Adrenal gland (tissue), 19 donors: Measurements from ENCODE around the gene VENTX. TPM values are rescaled to one million over a fixed set of nuclear protein-coding genes. Genes with fewer than 3 reads are reported as not detected.

Experiments
- DNase-seq, 7 donors: peaks; one replicate each; pipeline ENCODE4 v3.0.0-alpha.2; 2019 to 2020
- H3K27ac ChIP-seq, 5 donors: fragments of 200-600 bp; sonication (generic) in 4 of 5; 1 replicate in 3 of 5; 2 replicates in 2 of 5; pipeline versions ENCODE4 v1.5.1 to v1.8.0; 2016 to 2020; ENCODE audit warnings: mild to moderate bottlenecking in 1 of 5
- H3K27me3 ChIP-seq: fragments of 200-600 bp; 2 replicates; pipeline ENCODE4 v1.8.0; 2021
- H3K36me3 ChIP-seq, 2 donors: fragments of 200-600 bp; replicated peaks in 1 of 2; 1 replicate in 1 of 2; 2 replicates in 1 of 2; pipeline versions ENCODE4 v1.5.1 to v1.8.0; 2018 to 2022
- H3K4me1 ChIP-seq, 2 donors: fragments of 200-600 bp; replicated peaks in 1 of 2; 1 replicate in 1 of 2; 2 replicates in 1 of 2; pipeline versions ENCODE4 v1.5.1 to v1.8.0; 2018 to 2021
- H3K4me3 ChIP-seq, 4 donors: fragments of 200-600 bp; sonication (generic) in 3 of 4; one replicate each; pipeline ENCODE4 v1.5.1; 2016 to 2018
- H3K9me3 ChIP-seq, 3 donors: fragments of 200-600 bp; sonication (generic) in 1 of 3; replicated peaks in 1 of 3; 1 replicate in 2 of 3; 2 replicates in 1 of 3; pipeline versions ENCODE4 v1.5.1 to v1.8.0; 2016 to 2021
- POLR2A ChIP-seq, 2 donors: fragments of 450-650 bp; IDR thresholded peaks; one replicate each; pipeline ENCODE4 v1.6.1; 2017; ENCODE audit warnings: antibody characterized with exemption in 2 of 2, mild to moderate bottlenecking in 2 of 2, moderate library complexity in 1 of 2
- WGBS, 4 donors: extraction: QIAGEN DNeasy Blood & Tissue Kit in 2 of 4; methylation state at CpG; one replicate each; pipeline versions ENCODE4 v1.1.5 to v1.1.7; 2013 to 2017; 5-methylcytosine and 5-hydroxymethylcytosine counted together
- intact Hi-C, 2 donors: fragments of 100-400 bp; cut with DNase I; formaldehyde crosslinking; loops; one replicate each; pipeline versions ENCODE4 v1.14.1 to v1.15.0; 2022 to 2023
- long read RNA-seq, 10 donors: library from polyadenylated mRNA in 3 of 10; unstranded in 2 of 10; stranded (forward) in 1 of 10; transcript quantifications; one replicate each; pipeline ENCODE4 v2.0.0 and lab custom pipeline, GENCODE V29; 2021 to 2026
- polyA plus RNA-seq, 3 donors: library from polyadenylated mRNA; stranded (reverse); fragments of 200-250 nt in 2 of 3; fragments of 350-450 nt in 1 of 3; fragmentation: Illumina TruSeq in 1 of 3; extraction: RNeasy Lipid Tissue Mini Kit (QIAGEN cat#74804) in 1 of 3; gene quantifications; one replicate each; pipeline ENCODE4 v1.2.3, GENCODE V29; 2013 to 2014
- total RNA-seq, 9 donors: library from RNA; depleted of rRNA in 4 of 9; stranded (reverse); fragments of >200 nt in 4 of 9; fragments of 120-200 nt in 1 of 9; fragmentation: NEBNext Ultra II Directional in 1 of 9; extraction: Animal tissue kit (Norgen Biotek cat#: 25700) in 1 of 9; gene quantifications; one replicate each; pipeline versions ENCODE4 v1.1.0 to v1.2.4, GENCODE V29; 2013 to 2023
- TF ChIP-seq, protein P1 (sequence below), 6 experiments: fragments of 450-650 bp in 4 of 6; fragments of 200-600 bp in 2 of 6; sonication (generic) in 1 of 6; IDR thresholded peaks; 1 replicate in 5 of 6; 2 replicates in 1 of 6; pipeline versions ENCODE4 v1.5.1 to v1.8.0; 2016 to 2021; ENCODE audit warnings: antibody characterized with exemption in 6 of 6, mild to moderate bottlenecking in 2 of 6, moderate library complexity in 1 of 6
- donor health status: healthy with polysubstance abuse.
- donor health status: Bipolar disorder and iron deficiency.
- donor health status: DM: yes; HTN: yes; CAD: no.
- donor health status: DM: no; HTN: no; CAD: no.
- donor health status: DM: no; HTN: no; CAD: no.
- donor health status: DM: yes; HTN: yes; CAD: no.

The VENTX gene, protein sequence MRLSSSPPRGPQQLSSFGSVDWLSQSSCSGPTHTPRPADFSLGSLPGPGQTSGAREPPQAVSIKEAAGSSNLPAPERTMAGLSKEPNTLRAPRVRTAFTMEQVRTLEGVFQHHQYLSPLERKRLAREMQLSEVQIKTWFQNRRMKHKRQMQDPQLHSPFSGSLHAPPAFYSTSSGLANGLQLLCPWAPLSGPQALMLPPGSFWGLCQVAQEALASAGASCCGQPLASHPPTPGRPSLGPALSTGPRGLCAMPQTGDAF
- total RNA-seq (1 to 10 TPM in 6 of 9 donors, under 1 TPM in 3; 0.06 to 3.0 (median 1.3) TPM), polyA plus RNA-seq (1 to 10 TPM in 2 of 3 donors, under 1 TPM in 1; 0.26 to 4.4 (median 1.7) TPM)
- long read RNA-seq, donor 1, result 0 reads
- long read RNA-seq, donor 2, result 0 reads
- long read RNA-seq, donor 3, result 0 reads
- long read RNA-seq, donor 4, result 0 reads
- long read RNA-seq, donor 5, result 0 reads
- long read RNA-seq, donor 6, result 0 reads
- long read RNA-seq, donor 7, result 0 reads
- long read RNA-seq, donor 8, partial matches to known transcripts, result 6 of 6 reads
- long read RNA-seq, donor 8, other reads (novel, unspliced or antisense), result 0 of 6 reads
- long read RNA-seq, donor 9, result 0 reads
- long read RNA-seq, donor 10, result 0 reads

DNA sequence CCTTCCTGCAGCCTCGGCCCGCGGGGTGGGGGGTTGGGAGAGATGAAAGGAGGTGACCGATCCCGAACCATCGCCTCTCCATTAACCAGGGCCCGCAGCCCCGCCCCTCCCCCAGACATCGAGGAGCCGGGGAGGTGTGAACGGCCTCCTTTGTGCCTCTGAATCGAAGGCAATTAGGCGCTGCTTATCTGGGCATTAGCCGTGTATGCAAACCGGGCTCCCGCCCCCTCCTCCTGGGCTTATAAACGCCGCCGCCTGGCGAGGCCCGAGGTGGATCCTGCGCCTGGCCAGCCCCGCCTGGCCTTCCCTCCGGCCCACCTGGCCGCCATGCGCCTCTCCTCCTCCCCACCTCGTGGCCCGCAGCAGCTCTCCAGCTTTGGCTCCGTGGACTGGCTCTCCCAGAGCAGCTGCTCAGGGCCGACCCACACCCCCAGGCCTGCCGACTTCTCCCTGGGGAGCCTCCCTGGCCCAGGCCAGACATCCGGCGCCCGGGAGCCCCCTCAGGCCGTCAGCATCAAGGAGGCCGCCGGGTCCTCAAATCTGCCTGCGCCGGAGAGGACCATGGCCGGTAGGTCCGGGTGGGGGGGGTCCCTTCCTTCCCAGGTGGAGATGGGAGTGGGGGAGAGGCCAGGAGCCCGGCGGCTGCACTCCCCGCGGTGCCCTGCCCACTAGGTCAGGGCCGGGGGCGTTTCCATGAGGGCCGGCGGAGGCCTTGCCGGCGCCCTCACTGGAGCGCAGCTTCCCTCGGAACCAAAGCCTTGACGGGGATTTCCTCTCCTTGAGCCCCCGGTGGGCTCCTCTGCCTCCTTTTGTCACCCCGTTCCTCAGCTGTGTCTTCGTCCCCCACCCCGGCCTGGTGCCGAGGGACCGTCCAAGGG is at the start of gene VENTX:
Gene VENTX, plus strand, starts transcription at position 268 of the 878 bp plus-strand sequence. Its CDS starts 60 bp downstream, at position 328.
- H3K4me1 ChIP-seq, result peaks cover 0 to 8% of the 10 kb centered on the region in 2 donors
- H3K36me3 ChIP-seq, result no peaks in the 10 kb centered on the region
- peak within 1 kb of the TSS in 1 of 4 donors; percentile 38 for H3K4me3 ChIP-seq
- TF ChIP-seq POLR2A (IDR thresholded peaks at IDR 0.05), result no peak
- TF ChIP-seq, protein P1, sequence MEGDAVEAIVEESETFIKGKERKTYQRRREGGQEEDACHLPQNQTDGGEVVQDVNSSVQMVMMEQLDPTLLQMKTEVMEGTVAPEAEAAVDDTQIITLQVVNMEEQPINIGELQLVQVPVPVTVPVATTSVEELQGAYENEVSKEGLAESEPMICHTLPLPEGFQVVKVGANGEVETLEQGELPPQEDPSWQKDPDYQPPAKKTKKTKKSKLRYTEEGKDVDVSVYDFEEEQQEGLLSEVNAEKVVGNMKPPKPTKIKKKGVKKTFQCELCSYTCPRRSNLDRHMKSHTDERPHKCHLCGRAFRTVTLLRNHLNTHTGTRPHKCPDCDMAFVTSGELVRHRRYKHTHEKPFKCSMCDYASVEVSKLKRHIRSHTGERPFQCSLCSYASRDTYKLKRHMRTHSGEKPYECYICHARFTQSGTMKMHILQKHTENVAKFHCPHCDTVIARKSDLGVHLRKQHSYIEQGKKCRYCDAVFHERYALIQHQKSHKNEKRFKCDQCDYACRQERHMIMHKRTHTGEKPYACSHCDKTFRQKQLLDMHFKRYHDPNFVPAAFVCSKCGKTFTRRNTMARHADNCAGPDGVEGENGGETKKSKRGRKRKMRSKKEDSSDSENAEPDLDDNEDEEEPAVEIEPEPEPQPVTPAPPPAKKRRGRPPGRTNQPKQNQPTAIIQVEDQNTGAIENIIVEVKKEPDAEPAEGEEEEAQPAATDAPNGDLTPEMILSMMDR (IDR thresholded peaks at IDR 0.05), result no peak
- H3K27me3 ChIP-seq, result peaks cover 48% of the 10 kb centered on the region
- DNase-seq, result no peak
- intact Hi-C loops, result loop anchor here in 1 of 2 donors (10.0 kb wide), 1 partner anchor 83 kb away; no protein-coding TSS in a partner anchor
- H3K9me3 ChIP-seq, result no peaks in the 10 kb centered on the region
- 21 to 50% (median 32%) methylated on average over 11 to 60 of the region's 60 CpGs for WGBS, 4 donors
- H3K27ac ChIP-seq, result no peak within 1 kb of the TSS

DNA sequence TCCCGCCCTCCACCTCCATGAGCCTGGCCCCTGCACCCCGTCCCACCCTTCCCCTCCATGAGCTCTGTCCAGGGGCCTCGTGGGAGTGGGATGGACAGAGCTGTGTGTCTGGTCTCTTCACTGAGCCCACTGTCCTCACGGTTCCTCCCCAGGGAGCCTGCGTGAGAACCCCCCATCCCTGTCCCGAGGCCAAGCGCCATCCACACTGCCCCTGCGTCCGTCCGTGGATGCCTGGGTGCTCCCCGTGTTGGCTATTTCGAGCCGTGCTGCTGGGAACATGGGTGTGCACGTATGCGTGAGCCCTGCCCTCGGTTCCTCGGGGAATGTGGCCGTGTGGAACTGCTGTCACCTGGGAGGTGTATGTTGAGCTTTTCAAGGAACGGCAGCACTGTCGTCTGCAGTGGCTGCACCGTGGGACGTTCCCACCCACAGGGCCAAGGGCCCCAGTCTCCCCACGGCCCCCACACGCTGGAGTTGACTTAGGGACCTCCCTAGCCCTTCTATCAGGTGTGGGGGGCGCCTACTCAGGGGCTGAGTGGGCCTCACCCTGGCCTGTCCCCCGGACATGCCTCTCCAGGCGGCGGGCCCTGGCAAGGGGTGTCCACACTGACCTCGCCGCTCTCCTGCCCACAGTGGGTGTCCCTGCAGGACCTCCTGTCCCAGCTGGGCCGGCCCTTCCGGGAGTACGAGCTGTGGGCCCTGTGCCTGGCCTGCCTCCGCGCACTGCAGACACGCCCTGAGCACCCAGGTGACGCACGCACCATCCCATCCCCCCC is 49.6 kb upstream of the VENTX start:
- H3K4me3 ChIP-seq, result no peak overlapping the region

DNA sequence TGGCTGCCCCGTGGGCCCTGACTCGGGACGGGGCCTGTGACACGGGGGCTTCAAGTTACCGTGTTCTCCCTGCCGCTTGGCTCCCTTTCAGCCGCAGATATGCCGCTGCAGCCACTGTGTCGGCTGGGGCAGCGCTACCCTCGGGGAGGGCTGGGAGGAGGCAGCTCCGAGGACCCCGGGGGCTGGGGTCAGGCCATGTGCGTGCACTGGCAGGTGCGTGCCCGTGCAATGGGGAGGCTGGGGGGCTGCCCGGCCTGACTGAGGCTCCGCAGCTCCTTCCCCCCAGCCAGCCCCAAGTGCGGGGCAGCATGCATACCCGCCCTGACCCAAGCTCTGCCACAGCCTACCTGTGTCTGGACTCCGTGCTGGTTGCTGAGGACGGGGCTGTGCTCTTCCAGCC is 48.4 kb upstream of the VENTX start:
- H3K4me1 ChIP-seq, result no peaks in the 10 kb centered on the region
- 88 to 100% (median 96%) methylated on average over 2 to 22 of the region's 22 CpGs for WGBS, 4 donors
- no peak overlapping the region for H3K4me3 ChIP-seq
- H3K36me3 ChIP-seq, result no peaks in the 10 kb centered on the region
- H3K9me3 ChIP-seq, result no peaks in the 10 kb centered on the region
- no peak for TF ChIP-seq POLR2A (IDR thresholded peaks at IDR 0.05)
- TF ChIP-seq, protein P1 (IDR thresholded peaks at IDR 0.05), result no peak
- intact Hi-C loops, result no loop called here
- no peak for DNase-seq
- H3K27me3 ChIP-seq, result no peaks in the 10 kb centered on the region
- no peak overlapping the region for H3K27ac ChIP-seq

More for the DNA sequence above, 49.6 kb upstream of the VENTX start:
- intact Hi-C loops, result no loop called here
- Histone ChIP-seq H3K9me3 (no peaks in the 10 kb centered on the region), H3K27ac (no peak overlapping the region), H3K27me3 (no peaks in the 10 kb centered on the region), H3K4me1 (no peaks in the 10 kb centered on the region), H3K36me3 (no peaks in the 10 kb centered on the region)
- 86 to 91% (median 89%) methylated on average over 24 to 38 of the region's 38 CpGs for WGBS, 4 donors
- TF ChIP-seq, protein P1 (IDR thresholded peaks at IDR 0.05), result no peak
- no peak for TF ChIP-seq POLR2A (IDR thresholded peaks at IDR 0.05)
- DNase-seq, result no peak
